Measurements from ENCODE around the gene STIM2.

DNA sequence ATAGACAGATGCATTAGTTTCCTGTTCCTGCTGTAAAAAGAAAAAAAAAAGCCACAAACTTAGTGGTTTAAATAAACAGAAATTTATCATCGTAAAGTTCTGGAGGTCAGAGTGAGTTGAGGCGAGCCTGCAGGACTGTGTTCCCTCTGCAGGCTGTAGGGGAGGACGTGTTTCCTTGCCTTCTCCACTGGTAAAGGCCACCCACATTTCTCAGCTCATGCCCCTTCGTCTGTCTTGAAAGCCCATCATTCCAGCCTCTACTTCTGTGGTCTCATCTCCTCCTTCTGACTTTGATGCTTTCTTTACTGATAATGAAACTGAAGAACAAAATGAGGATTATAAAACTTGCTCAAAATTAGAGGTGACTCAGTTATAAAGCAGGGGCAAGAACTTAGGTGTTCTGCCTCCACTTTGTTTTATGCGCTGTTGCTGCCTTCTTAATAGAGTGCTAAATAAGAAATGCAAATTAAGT, 143.0 kb downstream of the STIM2 start:
- TF ChIP-seq, protein P1, sequence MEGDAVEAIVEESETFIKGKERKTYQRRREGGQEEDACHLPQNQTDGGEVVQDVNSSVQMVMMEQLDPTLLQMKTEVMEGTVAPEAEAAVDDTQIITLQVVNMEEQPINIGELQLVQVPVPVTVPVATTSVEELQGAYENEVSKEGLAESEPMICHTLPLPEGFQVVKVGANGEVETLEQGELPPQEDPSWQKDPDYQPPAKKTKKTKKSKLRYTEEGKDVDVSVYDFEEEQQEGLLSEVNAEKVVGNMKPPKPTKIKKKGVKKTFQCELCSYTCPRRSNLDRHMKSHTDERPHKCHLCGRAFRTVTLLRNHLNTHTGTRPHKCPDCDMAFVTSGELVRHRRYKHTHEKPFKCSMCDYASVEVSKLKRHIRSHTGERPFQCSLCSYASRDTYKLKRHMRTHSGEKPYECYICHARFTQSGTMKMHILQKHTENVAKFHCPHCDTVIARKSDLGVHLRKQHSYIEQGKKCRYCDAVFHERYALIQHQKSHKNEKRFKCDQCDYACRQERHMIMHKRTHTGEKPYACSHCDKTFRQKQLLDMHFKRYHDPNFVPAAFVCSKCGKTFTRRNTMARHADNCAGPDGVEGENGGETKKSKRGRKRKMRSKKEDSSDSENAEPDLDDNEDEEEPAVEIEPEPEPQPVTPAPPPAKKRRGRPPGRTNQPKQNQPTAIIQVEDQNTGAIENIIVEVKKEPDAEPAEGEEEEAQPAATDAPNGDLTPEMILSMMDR (IDR thresholded peaks at IDR 0.05; ENCODE audit: borderline replicate concordance, extremely low read depth, low read length, poor library complexity, severe bottlenecking) = no peak
- TF ChIP-seq EZH2 (IDR thresholded peaks at IDR 0.05; ENCODE audit: borderline replicate concordance, low read depth, low read length, severe bottlenecking) = no peak

Measured in DND-41 (cell line).